Smooth muscle cell (in vitro differentiated cells): ENCODE results near the gene IRX2. TPM values are rescaled to one million over a fixed set of nuclear protein-coding genes. Genes with fewer than 3 reads are reported as not detected.

Experiments
- DNase-seq: peaks from one replicate; lab custom pipeline; 2025; ENCODE audit not compliant: unreplicated experiment; lab: John Stamatoyannopoulos, UW
- H2AFZ ChIP-seq: fragments of 200-600 bp; sonication (generic); 2 replicates; pipeline ENCODE4 v1.6.0; 2016; ENCODE audit warnings: antibody characterized with exemption, low read depth, mild to moderate bottlenecking
- H3F3A ChIP-seq: fragments of 200-600 bp; sonication (generic); 2 replicates; pipeline ENCODE4 v1.6.0; 2017; ENCODE audit warnings: antibody characterized with exemption, low read depth
- H3K27ac ChIP-seq: fragments of 200-600 bp; sonication (generic); 2 replicates; pipeline ENCODE4 v1.5.1; 2016; ENCODE audit warnings: low read depth, mild to moderate bottlenecking
- H3K27me3 ChIP-seq: fragments of 200-600 bp; sonication (generic); 2 replicates; pipeline ENCODE4 v1.6.1; 2016; ENCODE audit warnings: low read depth, mild to moderate bottlenecking
- H3K36me3 ChIP-seq: fragments of 200-600 bp; sonication (generic); 2 replicates; pipeline ENCODE4 v1.5.1; 2016; ENCODE audit warnings: low read depth
- H3K4me1 ChIP-seq: fragments of 200-600 bp; sonication (generic); 2 replicates; pipeline ENCODE4 v1.5.1; 2016; ENCODE audit warnings: low read depth
- H3K4me2 ChIP-seq: fragments of 200-600 bp; sonication (generic); 2 replicates; pipeline ENCODE4 v1.6.0; 2016; ENCODE audit warnings: mild to moderate bottlenecking
- H3K4me3 ChIP-seq: fragments of 200-600 bp; sonication (generic); 2 replicates; pipeline ENCODE4 v1.5.1; 2016; ENCODE audit warnings: mild to moderate bottlenecking
- H3K79me2 ChIP-seq: fragments of 200-600 bp; sonication (generic); 2 replicates; pipeline ENCODE4 v1.6.0; 2016; ENCODE audit warnings: low read depth, mild to moderate bottlenecking
- H3K9ac ChIP-seq: fragments of 200-600 bp; sonication (generic); 2 replicates; pipeline ENCODE4 v1.6.0; 2016; ENCODE audit warnings: low read depth
- H3K9me3 ChIP-seq: fragments of 200-600 bp; sonication (generic); replicated peaks from 2 replicates; pipeline ENCODE4 v1.5.1; 2016; ENCODE audit warnings: low read depth
- H4K20me1 ChIP-seq: fragments of 200-600 bp; sonication (generic); 2 replicates; pipeline ENCODE4 v1.6.0; 2016; ENCODE audit warnings: low read depth
- CTCF ChIP-seq: fragments of 200-600 bp; sonication (generic); IDR thresholded peaks from 2 replicates; pipeline ENCODE4 v1.5.1; 2017; ENCODE audit warnings: borderline replicate concordance, mild to moderate bottlenecking, antibody characterized with exemption; ENCODE audit not compliant: insufficient read depth, poor library complexity, severe bottlenecking
- WGBS: methylation state at CpG from one replicate; pipeline ENCODE4 v1.1.7; 2016; ENCODE audit warnings: low lambda C conversion rate; 5-methylcytosine and 5-hydroxymethylcytosine counted together
- polyA plus RNA-seq: library from polyadenylated mRNA; unstranded; fragments of >200 nt; fragmentation: Nextera tagmentation; extraction: Ambion mirVana; gene quantifications from 2 replicates; pipeline ENCODE4 v1.2.1, GENCODE V29; 2016
- total RNA-seq: library from RNA; depleted of rRNA; stranded (reverse); fragments of >200 nt; gene quantifications from 2 replicates; pipeline ENCODE4 v1.2.3, GENCODE V29; 2014

The IRX2 gene
- total and polyA plus RNA-seq, 2 experiments from 2014 or later, result 0.67 to 1.1 TPM

GRCh38 chr5:2757563-2758351, 6.3 kb upstream of the IRX2 start:
- peak overlapping the region; percentile 89 for H3K4me2 ChIP-seq
- H3K4me1 ChIP-seq, result peaks cover 28% of the 10 kb centered on the region
- H4K20me1 ChIP-seq, result no peaks in the 10 kb centered on the region
- 12% methylated on average over 23 of the region's 23 CpGs for WGBS
- H2AFZ ChIP-seq, result no peak overlapping the region
- peak overlapping the region; percentile 39 for H3K27ac ChIP-seq
- no peaks in the 10 kb centered on the region for H3K36me3 ChIP-seq
- no peak for DNase-seq
- peaks cover 46% of the 10 kb centered on the region for H3K27me3 ChIP-seq
- no peaks in the 10 kb centered on the region for H3K79me2 ChIP-seq
- TF ChIP-seq CTCF, result no peak
- H3K4me3 ChIP-seq, result no peak overlapping the region
- no peaks in the 10 kb centered on the region for H3F3A ChIP-seq
- H3K9ac ChIP-seq, result no peak overlapping the region
- no peaks in the 10 kb centered on the region for H3K9me3 ChIP-seq

- no peaks in the 10 kb centered on the region for H3F3A ChIP-seq
- H3K4me2 ChIP-seq, result peak overlapping the region; percentile 89
- peaks cover 54% of the 10 kb centered on the region for H3K27me3 ChIP-seq
- no peak for TF ChIP-seq CTCF
- H3K9ac ChIP-seq, result no peak overlapping the region
- H2AFZ ChIP-seq, result peak overlapping the region; percentile 86
- H3K27ac ChIP-seq, result peak overlapping the region; percentile 39
- peak overlapping the region; percentile 63 for H3K4me3 ChIP-seq
- DNase-seq, result no peak
- no peaks in the 10 kb centered on the region for H3K79me2 ChIP-seq
- no peaks in the 10 kb centered on the region for H3K36me3 ChIP-seq
- peaks cover 21% of the 10 kb centered on the region for H3K4me1 ChIP-seq
- H4K20me1 ChIP-seq, result no peaks in the 10 kb centered on the region
- H3K9me3 ChIP-seq, result no peaks in the 10 kb centered on the region
- 1% methylated on average over 74 of the region's 76 CpGs for WGBS
Measured at GRCh38 chr5:2756211-2757152, 5.0 kb upstream of the IRX2 start.

- Histone ChIP-seq H3K36me3 (no peaks in the 10 kb centered on the region), H3K4me1 (peaks cover 21% of the 10 kb centered on the region), H3K27me3 (peaks cover 54% of the 10 kb centered on the region), H3K9me3 (no peaks in the 10 kb centered on the region), H4K20me1 (no peaks in the 10 kb centered on the region), H3K79me2 (no peaks in the 10 kb centered on the region), H2AFZ (peak overlapping the region; percentile 86), H3K27ac (peak overlapping the region; percentile 39), H3F3A (no peaks in the 10 kb centered on the region), H3K4me2 (peak overlapping the region; percentile 89), H3K4me3 (peak overlapping the region; percentile 63), H3K9ac (no peak overlapping the region)
- DNase-seq, result no peak
- TF ChIP-seq CTCF, result no peak
- WGBS, result 3% methylated on average over 30 of the region's 30 CpGs
Measured at GRCh38 chr5:2755681-2756171, 4.2 kb upstream of the IRX2 start.
